ENCODE measurements around the gene RBM20.
"Not testable (repeated sequence)": the region's sequence is repeated elsewhere in the genome, so short reads cannot be mapped to it uniquely, and the experiment has no call there.

The RBM20 gene

GRCh38 chr10:110767601-110768000 is 123.5 kb downstream of the RBM20 start:
- not testable (repeated sequence) for DNase-seq

DNA sequence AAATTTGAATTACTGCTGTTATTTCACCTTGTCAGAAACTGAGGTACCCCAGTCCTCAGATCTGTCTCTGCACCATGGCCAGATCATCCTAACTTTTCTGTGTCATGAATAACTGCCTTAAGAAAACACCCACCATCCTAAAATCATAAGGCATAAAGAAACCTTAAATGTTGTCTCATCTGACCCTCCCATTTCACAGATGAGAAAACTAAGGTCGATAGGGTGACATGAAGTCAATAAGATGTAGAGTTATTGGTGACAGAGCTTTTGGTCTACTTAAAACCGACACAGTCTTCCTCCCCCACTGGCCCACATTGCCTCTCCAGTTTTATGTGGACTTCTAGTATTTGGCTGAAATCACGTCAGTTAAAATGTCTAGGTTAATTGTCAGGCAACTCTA is 126.1 kb downstream of the RBM20 start:
- no peak for DNase-seq

- no peak for DNase-seq
These were observed 127.3 kb downstream of the RBM20 start for GRCh38 chr10:110771486-110771885.

DNA sequence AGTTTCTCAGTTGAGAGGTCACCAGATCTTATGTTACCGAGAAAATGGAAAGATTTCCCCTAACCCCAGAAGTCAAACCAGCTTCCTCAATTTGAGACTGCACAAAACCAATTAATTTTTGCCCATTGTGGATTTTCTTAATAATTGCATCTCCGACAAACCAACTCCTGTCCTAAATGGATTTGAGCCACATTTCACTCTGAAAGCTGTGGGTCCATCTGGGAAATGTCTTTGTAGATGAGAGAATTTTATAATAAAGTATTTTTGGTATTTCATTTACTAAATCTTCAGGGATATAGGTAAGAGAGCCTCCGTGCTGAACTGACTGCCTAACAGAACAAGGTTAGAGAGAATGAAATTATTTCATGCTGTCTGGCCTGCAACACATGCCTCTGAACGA is 127.9 kb downstream of the RBM20 start:
- no peak for DNase-seq

- no peak for DNase-seq
These were observed 128.4 kb downstream of the RBM20 start for GRCh38 chr10:110772454-110773025.

DNA sequence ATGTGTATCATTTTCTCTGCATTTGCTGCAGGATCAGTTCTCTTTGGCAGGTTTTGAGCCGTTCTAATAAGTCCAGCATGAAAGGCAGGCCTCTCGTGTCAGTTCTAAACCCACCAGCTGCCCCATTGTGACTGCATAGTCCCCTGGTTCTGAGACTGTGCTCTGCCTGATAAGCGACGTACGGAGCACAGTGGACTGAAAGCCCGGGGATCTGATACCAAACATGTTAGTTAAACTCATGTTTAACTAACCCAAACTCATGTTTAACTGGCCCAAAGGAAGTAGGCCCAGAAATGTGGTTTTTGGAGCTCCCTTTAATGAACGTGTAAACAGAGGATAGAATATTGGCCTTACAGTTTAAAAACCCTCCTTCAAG is 129.5 kb downstream of the RBM20 start:
- no peak for DNase-seq

DNA sequence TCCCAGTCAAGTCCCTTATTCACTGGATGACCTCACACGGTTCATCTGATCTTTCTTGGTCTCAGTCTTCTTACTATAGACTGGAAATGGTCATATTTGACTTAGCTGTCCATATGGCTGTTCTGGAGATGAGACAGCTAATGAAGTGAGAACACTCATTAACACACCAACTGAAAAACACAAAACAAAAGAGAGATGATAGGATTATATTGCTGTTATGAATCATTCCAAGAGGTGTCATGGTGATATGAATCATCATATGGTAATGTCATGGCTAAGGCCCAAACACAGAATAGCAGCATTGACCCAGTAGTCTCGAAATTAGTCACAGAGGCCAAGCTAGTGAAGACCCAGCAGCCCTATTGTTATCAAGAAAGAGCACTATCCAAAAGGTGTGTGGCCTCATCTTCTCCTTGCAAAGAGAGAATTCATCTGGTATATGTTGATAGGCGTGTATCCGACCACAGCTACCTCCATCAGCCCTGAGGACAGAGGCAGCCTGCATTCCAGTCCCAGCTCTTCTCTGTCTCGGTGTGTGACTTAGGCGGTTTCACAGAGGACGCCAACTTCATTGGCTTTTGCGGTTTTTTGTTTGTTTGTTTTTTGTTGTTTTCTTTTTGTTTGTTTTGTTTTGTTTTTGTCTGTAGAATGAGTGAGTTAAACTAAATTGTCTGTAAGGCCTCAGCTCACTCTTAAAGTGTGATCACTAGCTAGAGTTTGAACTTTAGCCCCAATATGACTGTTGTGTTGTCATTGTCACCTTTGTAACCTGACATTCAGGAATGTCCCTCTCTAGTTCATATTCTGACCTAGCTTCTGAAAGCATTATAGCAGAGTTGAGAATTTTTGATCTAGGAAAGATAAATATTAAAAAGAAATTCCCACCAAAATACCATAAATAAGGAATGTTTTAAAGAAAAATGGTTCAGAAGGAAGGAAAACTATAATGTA is 130.2 kb downstream of the RBM20 start:
- DNase-seq, result peak; percentile 35

DNA sequence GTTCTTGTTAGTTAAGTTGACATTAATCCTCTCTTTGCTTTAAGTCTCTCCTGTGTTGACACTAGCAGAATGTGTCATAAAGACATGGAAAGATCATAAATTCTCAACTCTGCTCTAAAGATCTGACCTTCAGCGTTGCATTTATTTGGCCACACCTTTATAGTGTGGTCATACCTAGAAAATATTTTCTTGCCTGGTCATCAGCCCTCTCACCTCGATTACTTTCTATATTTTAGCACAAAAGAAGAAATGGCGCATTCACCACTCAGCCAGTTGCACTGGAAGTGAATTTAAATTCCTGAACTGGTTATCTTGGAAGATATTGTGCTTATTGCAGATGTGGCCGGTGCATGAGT is 130.9 kb downstream of the RBM20 start:
- DNase-seq, result no peak

DNA sequence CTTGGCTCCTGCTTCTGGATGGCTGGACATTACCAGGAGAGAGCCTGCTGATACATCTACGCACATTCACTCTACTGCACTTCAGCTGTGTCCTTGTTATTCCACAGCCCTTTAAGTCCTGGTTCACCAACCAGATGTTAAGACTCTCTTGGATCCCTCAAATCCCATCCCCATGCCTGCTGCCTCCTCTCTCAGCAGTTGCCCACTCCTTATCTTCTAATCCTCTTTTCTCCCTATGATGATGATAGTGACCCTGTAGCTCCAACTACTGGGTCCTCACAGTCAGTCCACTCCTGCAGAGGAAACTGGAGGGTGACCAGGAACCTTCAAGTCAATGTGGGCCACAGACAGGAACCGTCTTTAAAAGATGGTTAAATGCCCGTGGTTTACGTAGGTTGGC is 131.3 kb downstream of the RBM20 start:
- no peak for DNase-seq

- no peak for DNase-seq
These were observed 132.9 kb downstream of the RBM20 start for GRCh38 chr10:110777017-110777416.

DNA sequence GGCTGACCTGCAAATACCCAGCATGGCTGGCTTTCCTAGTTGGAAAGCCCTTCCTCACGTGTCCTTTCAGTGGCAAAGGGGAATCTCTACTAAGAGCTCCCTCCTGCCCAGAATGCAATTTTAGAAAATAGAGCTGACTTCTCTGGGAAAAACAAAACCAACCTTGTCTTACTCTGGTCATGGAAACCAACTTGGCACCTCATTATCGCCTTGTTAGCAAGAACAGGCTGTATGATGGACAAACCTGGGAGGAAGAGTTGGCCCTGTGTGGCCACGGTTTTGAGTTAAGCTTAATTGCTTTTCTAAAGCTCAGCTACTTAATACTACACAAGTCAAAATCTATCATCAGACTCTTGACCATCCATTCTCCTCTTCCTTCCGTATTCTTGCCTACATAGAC is 133.5 kb downstream of the RBM20 start:
- no peak for DNase-seq

GRCh38 chr10:110778211-110778610 is 134.1 kb downstream of the RBM20 start:
- no peak for DNase-seq

DNA sequence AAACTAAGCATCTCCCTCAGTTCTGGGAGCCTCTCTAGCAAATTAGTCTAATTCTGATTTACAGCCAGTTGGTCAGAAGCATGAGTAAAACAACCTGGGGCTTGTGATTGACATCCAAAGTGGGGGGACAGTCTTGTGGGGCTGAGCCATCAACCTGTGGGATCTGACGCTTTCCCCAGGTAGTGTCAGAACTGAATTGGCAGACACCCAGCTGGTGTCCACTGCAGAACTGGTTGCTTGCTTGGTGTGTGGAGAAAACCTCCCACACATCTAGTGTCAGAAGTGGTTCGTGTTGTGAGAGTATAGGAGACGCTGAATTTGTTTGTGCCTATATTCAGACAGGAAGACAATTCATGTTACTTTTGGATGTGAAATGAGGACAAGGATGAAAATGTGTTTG is 135.4 kb downstream of the RBM20 start:
- DNase-seq, result no peak

- DNase-seq, result no peak
These were observed 136.6 kb downstream of the RBM20 start for GRCh38 chr10:110780704-110781103.

DNA sequence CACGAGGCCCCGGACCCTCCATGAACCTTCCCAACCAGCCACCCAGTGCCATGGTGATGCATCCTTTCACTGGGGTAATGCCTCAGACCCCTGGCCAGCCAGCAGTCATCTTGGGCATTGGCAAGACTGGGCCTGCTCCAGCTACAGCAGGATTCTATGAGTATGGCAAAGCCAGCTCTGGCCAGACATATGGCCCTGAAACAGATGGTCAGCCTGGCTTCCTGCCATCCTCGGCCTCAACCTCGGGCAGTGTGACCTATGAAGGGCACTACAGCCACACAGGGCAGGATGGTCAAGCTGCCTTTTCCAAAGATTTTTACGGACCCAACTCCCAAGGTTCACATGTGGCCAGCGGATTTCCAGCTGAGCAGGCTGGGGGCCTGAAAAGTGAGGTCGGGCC is 137.0 kb downstream of the RBM20 start:
- no peak for DNase-seq

GRCh38 chr10:110782616-110783015 is 138.5 kb downstream of the RBM20 start:
- DNase-seq, result no peak

GRCh38 chr10:110783509-110784107 is 139.5 kb downstream of the RBM20 start:
- peak; percentile 76 for DNase-seq

GRCh38 chr10:110784198-110784597 is 140.1 kb downstream of the RBM20 start:
- DNase-seq, result no peak

GRCh38 chr10:110786172-110786571 is 142.0 kb downstream of the RBM20 start:
- no peak for DNase-seq

DNA sequence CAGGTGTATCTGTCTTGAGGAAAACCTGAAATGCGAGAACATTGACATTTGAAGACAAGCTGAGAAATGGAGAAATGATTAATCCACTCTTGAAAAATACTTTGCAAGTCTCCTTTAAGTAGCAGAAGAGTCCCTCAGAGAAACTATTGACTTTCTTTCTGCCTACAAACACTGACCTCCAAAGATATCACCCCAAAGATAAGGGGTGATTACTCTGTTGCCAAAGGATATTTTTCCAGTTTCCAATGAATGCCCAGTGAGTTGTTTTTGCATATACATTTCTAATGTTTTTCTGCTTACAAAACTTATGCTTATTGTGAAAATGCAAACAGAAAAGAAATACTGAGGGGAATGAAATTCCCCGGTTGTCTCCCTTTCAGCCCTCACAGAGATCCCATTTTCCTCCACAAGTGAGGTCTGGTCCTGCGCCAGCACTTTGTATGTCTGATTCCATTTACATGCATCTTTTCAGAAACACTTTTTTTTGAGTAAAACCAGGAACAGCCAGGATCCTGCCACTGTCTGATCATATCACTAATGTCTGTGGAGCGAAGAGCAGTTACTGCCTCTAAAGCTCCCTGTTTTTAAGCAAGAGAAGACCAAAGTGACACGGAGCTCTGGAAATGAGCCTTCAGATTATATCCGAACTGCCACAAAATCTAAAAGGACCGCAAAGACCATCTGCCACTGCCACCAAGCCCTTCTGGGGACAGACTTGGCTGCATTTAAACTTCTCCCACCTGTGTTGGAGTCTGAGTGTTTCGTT is 144.7 kb downstream of the RBM20 start:
- DNase-seq, result no peak

- DNase-seq, result no peak
These were observed 145.7 kb downstream of the RBM20 start for GRCh38 chr10:110789604-110790433.

DNA sequence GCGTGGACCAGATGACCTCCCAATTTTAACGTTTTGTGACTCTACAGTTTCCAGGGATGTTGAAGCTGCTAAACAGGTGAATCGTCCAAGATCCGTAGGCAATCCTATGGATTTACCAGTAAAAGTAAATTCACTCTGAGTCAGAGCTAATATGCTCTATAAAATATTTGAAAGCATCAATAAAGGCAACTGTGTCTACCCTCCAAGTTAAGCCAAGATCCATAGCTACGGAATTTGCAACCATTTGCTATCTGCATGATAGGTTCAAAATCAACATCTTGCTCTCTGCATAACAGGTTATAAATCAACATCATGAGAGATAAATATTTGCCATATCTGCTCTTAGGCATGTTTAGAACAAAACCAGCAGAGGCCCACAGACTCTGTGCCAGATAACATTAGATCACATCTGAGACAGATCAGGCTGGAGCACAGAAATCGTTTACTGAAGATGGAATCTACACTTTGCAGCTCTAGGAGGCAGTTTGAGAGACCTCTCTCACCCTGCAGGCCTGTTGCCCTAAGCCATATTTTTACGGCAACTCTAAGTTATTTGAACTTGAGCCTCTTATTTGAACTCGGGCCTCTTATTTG is 146.9 kb downstream of the RBM20 start:
- no peak for DNase-seq

All from CD4-positive, alpha-beta T cell treated with Interleukin-17A for 1 hour (primary cell).